Upper lobe of right lung (tissue), 1 donor: ENCODE measurements around the gene CMKLR1. TPM values are rescaled to one million over a fixed set of nuclear protein-coding genes. Genes with fewer than 3 reads are reported as not detected.

ENCODE experiments used
- ATAC-seq: fragments of 200-7000 bp; cut with Tn5 transposase; one replicate; pipeline ENCODE4 v1.9.1; 2020; ENCODE audit warnings: mild to moderate bottlenecking, moderate library complexity
- DNase-seq: peaks from one replicate; pipeline ENCODE4 v3.0.0-alpha.2; 2020
- H3K27ac ChIP-seq: fragments of 200-600 bp; one replicate; pipeline ENCODE4 v1.8.0; 2022
- H3K27me3 ChIP-seq: fragments of 200-600 bp; one replicate; pipeline ENCODE4 v1.8.0; 2022; ENCODE audit warnings: mild to moderate bottlenecking
- H3K36me3 ChIP-seq: fragments of 200-600 bp; one replicate; pipeline ENCODE4 v1.8.0; 2022
- H3K4me1 ChIP-seq: fragments of 200-600 bp; one replicate; pipeline ENCODE4 v1.8.0; 2022
- H3K4me3 ChIP-seq: fragments of 200-600 bp; one replicate; pipeline ENCODE4 v1.8.0; 2022; ENCODE audit warnings: mild to moderate bottlenecking
- H3K9me3 ChIP-seq: fragments of 200-600 bp; one replicate; pipeline ENCODE4 v1.8.0; 2022
- intact Hi-C: fragments of 100-400 bp; cut with DNase I; formaldehyde crosslinking; loops from one replicate; pipeline ENCODE4 v1.11.0; 2022
- total RNA-seq: library from RNA; stranded (reverse); fragmentation: NEBNext Ultra II Directional; extraction: Animal tissue kit (Norgen Biotek cat#: 25700); gene quantifications from one replicate; pipeline ENCODE4 v1.2.1, GENCODE V29; 2021
- TF ChIP-seq, protein P1 (sequence below): fragments of 200-600 bp; IDR thresholded peaks from one replicate; pipeline ENCODE4 v1.8.0; 2022; ENCODE audit warnings: antibody characterized with exemption
- donor health status: DM: no; HTN: yes; CAD: no; lungs with severe emphysema.

Gene CMKLR1
- total RNA-seq, 1 donor from 2014 or later = 29.1 TPM

GRCh38 chr12:108241986-108242703 lies 97.0 kb downstream of the CMKLR1 start:
- Histone ChIP-seq H3K36me3 (no peaks in the 10 kb centered on the region), H3K9me3 (no peaks in the 10 kb centered on the region), H3K27ac (no peak overlapping the region), H3K27me3 (peaks cover 5% of the 10 kb centered on the region), H3K4me3 (no peak overlapping the region), H3K4me1 (no peaks in the 10 kb centered on the region)
- ATAC-seq (no peak), DNase-seq (no peak)
- intact Hi-C loops = no loop called here
- TF ChIP-seq, protein P1, sequence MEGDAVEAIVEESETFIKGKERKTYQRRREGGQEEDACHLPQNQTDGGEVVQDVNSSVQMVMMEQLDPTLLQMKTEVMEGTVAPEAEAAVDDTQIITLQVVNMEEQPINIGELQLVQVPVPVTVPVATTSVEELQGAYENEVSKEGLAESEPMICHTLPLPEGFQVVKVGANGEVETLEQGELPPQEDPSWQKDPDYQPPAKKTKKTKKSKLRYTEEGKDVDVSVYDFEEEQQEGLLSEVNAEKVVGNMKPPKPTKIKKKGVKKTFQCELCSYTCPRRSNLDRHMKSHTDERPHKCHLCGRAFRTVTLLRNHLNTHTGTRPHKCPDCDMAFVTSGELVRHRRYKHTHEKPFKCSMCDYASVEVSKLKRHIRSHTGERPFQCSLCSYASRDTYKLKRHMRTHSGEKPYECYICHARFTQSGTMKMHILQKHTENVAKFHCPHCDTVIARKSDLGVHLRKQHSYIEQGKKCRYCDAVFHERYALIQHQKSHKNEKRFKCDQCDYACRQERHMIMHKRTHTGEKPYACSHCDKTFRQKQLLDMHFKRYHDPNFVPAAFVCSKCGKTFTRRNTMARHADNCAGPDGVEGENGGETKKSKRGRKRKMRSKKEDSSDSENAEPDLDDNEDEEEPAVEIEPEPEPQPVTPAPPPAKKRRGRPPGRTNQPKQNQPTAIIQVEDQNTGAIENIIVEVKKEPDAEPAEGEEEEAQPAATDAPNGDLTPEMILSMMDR = no peak

GRCh38 chr12:108240928-108241327 lies 98.2 kb downstream of the CMKLR1 start:
- TF ChIP-seq, protein P1 = no peak
- no peak for DNase-seq
- intact Hi-C loops = no loop called here
- Histone ChIP-seq H3K4me3 (no peak overlapping the region), H3K27ac (no peak overlapping the region), H3K27me3 (peaks cover 5% of the 10 kb centered on the region), H3K9me3 (no peaks in the 10 kb centered on the region), H3K36me3 (no peaks in the 10 kb centered on the region), H3K4me1 (no peaks in the 10 kb centered on the region)
- no peak for ATAC-seq

- Histone ChIP-seq H3K4me3 (no peak overlapping the region), H3K9me3 (no peaks in the 10 kb centered on the region), H3K27ac (no peak overlapping the region), H3K36me3 (no peaks in the 10 kb centered on the region), H3K27me3 (peaks cover 5% of the 10 kb centered on the region), H3K4me1 (no peaks in the 10 kb centered on the region)
- TF ChIP-seq, protein P1 = no peak
- ATAC-seq = no peak
- no peak for DNase-seq
- intact Hi-C loops = no loop called here
These were observed 98.9 kb downstream of the CMKLR1 start for GRCh38 chr12:108240027-108240785.

DNA sequence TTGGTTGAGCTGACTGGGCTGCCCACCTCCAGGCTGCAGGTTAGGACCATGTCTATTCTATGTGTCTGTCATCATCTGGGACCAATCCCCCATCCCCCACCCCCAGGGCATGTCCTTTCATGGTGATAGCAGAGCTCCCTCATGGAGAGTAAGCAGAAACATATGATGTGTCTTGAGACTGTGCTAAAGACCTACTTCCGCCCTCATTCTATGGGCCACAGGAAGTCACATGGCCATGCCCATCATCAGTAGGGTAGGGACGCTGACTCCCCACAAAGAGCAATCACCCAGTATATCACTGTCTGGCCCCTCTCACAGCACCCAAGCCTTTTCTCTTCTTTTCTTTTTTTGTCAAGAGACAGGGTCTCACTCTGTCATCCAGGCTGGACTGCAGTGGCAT lies 99.7 kb downstream of the CMKLR1 start:
- no peaks in the 10 kb centered on the region for H3K4me1 ChIP-seq
- H3K9me3 ChIP-seq = no peaks in the 10 kb centered on the region
- H3K27ac ChIP-seq = no peak overlapping the region
- DNase-seq (no peak), ATAC-seq (no peak)
- peaks cover 5% of the 10 kb centered on the region for H3K27me3 ChIP-seq
- no peak overlapping the region for H3K4me3 ChIP-seq
- TF ChIP-seq, protein P1 = no peak
- intact Hi-C loops = no loop called here
- no peaks in the 10 kb centered on the region for H3K36me3 ChIP-seq

DNA sequence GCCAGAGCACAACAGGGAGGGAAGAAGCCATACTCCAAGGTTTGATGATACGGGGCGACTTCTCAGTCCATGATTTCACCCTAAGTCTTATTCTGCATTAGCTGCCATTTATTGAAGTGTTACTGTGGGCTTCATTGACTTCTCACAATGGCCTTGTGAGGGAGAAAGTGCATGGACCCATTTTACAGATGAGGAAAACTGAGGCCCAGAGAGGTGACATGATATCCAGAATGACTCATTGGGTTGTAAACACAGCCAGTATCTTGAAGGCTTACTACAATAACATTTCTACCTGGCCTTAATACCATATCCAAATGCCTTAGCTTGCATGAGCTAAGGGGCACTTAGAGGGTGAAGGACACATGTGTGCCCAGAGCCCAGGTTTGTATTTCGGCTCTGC lies 100.6 kb downstream of the CMKLR1 start:
- no peak for ATAC-seq
- H3K4me3 ChIP-seq = no peak overlapping the region
- TF ChIP-seq, protein P1 = no peak

More for the DNA sequence above, 100.6 kb downstream of the CMKLR1 start:
- H3K9me3 ChIP-seq = no peaks in the 10 kb centered on the region
- DNase-seq = no peak
- H3K27ac ChIP-seq = no peak overlapping the region
- H3K27me3 ChIP-seq = peaks cover 5% of the 10 kb centered on the region
- no peaks in the 10 kb centered on the region for H3K36me3 ChIP-seq
- intact Hi-C loops = no loop called here
- no peaks in the 10 kb centered on the region for H3K4me1 ChIP-seq

Other genes starting within 250 kb of the CMKLR1 start
- gene WSCD2, start 210.0 kb downstream of the CMKLR1 start, total RNA-seq = 1.7 TPM
- gene FICD, start 176.0 kb upstream of the CMKLR1 start, total RNA-seq = 10.3 TPM
- 44.8 TPM for gene SART3, start 221.9 kb upstream of the CMKLR1 start, total RNA-seq
- gene ISCU, start 223.3 kb upstream of the CMKLR1 start, total RNA-seq = 138 TPM